Osteocyte (in vitro differentiated cells): Measurements from ENCODE around the gene HSD3B2. TPM values are rescaled to one million over a fixed set of nuclear protein-coding genes. Genes with fewer than 3 reads are reported as not detected.

Experiments
- DNase-seq: peaks from one replicate; pipeline ENCODE4 v3.0.0; 2021; ENCODE audit warnings: mixed read lengths; ENCODE audit not compliant: unreplicated experiment; ENCODE audit errors: extremely low spot score
- H3K27ac Mint-ChIP-seq: one replicate; pipeline ENCODE4 v1.8.0; 2021; ENCODE audit warnings: mild to moderate bottlenecking, mixed read lengths; ENCODE audit not compliant: unreplicated experiment
- H3K27me3 Mint-ChIP-seq: one replicate; pipeline ENCODE4 v1.8.0; 2021; ENCODE audit warnings: mixed read lengths; ENCODE audit not compliant: unreplicated experiment
- H3K36me3 Mint-ChIP-seq: one replicate; pipeline ENCODE4 v1.8.0; 2021; ENCODE audit warnings: mixed read lengths; ENCODE audit not compliant: unreplicated experiment
- H3K4me1 Mint-ChIP-seq: one replicate; pipeline ENCODE4 v1.8.0; 2021; ENCODE audit warnings: mixed read lengths; ENCODE audit not compliant: unreplicated experiment
- H3K4me3 Mint-ChIP-seq: one replicate; pipeline ENCODE4 v1.8.0; 2021; ENCODE audit warnings: mild to moderate bottlenecking, moderate library complexity, mixed read lengths; ENCODE audit not compliant: unreplicated experiment
- H3K9me3 Mint-ChIP-seq: one replicate; pipeline ENCODE4 v1.8.0; 2021; ENCODE audit warnings: mixed read lengths; ENCODE audit not compliant: unreplicated experiment
- CTCF ChIP-seq: fragments of 200-600 bp; sonication (generic); IDR thresholded peaks from 2 replicates; pipeline ENCODE4 v1.5.0; 2021; ENCODE audit warnings: antibody characterized with exemption, mild to moderate bottlenecking, moderate library complexity
- total RNA-seq: library from RNA; stranded (reverse); gene quantifications from 2 replicates; pipeline ENCODE4 v1.2.1, GENCODE V29; 2021

HSD3B2 gene
- total RNA-seq, 1 donor from 2014 or later: not detected

DNA sequence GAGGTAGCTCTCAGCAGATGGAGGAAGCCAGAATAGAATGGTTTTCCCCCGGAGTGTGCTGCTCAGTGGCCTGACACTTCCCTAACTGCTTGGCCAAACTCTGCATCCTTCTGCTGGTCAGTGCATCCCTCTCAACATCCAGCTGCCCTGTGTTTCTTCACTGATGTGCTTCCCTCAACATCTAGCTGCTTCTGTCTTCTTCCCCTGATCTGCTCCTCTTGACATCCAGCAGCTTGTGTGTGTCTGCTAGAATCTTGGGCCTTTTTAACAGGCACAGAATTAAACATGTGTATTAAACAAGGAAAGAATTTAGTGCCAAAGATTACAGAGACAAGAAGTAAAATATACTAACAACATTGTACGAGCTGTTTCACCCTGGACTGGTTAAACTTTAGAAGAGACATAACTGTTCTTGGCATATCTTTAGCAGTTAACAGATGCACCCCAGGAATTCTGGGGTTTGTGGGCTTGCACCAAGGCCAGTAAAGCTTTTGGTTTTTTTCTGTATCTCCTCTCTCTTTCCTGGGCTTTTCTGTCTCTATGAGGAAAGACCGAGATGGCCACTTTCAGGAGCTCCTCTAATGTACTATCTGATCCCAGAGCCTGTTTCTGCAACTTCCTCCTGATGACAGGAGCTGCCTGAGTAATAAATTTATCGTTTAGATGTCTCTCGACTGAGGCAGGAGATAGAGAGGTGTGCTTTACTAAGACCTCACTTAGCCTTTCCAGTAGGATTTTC lies 57.3 kb downstream of the HSD3B2 start:
- Mint-ChIP-seq H3K36me3 (no peaks in the 10 kb centered on the region), H3K27ac (no peak overlapping the region), H3K9me3 (no peaks in the 10 kb centered on the region), H3K27me3 (peaks cover 20% of the 10 kb centered on the region), H3K4me1 (peaks cover 3% of the 10 kb centered on the region), H3K4me3 (no peak overlapping the region)
- DNase-seq: no peak
- no peak for TF ChIP-seq CTCF

Other genes with a start within 250 kb of the HSD3B2 start
- gene HAO2, start 46.4 kb upstream of the HSD3B2 start, total RNA-seq: not detected in 2 replicates
- gene HSD3B1, start 92.1 kb downstream of the HSD3B2 start, total RNA-seq: not detected in 2 replicates
- gene ZNF697, start 233.1 kb downstream of the HSD3B2 start, total RNA-seq: 8.0 and 8.3 TPM in 2 replicates